Adrenal gland (tissue), 5 donors: ENCODE results near the gene IGFBPL1.

Experiments
- CTCF ChIP-seq, 6 experiments: fragments of 450-650 bp in 4 of 6; fragments of 200-600 bp in 2 of 6; sonication (generic) in 1 of 6; IDR thresholded peaks; 1 replicate in 5 of 6; 2 replicates in 1 of 6; pipeline versions ENCODE4 v1.5.1 to v1.8.0; 2016 to 2021; ENCODE audit warnings: antibody characterized with exemption in 6 of 6, mild to moderate bottlenecking in 2 of 6, moderate library complexity in 1 of 6
- POLR2A ChIP-seq, 2 donors: fragments of 450-650 bp; IDR thresholded peaks; one replicate each; pipeline ENCODE4 v1.6.1; 2017; ENCODE audit warnings: antibody characterized with exemption in 2 of 2, mild to moderate bottlenecking in 2 of 2, moderate library complexity in 1 of 2
- donor health status: DM: no; HTN: no; CAD: no.

GRCh38 chr9:38404314-38404713 is 19.9 kb downstream of the IGFBPL1 start:
- TF ChIP-seq CTCF (IDR thresholded peaks at IDR 0.05): no peak
- no peak for TF ChIP-seq POLR2A (IDR thresholded peaks at IDR 0.05)
